AG04449 (cell line): ENCODE measurements around the gene MYMK.

Experiments used
- CTCF ChIA-PET: fragments of 350-600 bp; formaldehyde crosslinking; extraction: SDS; loops from one replicate; lab custom pipeline; 2021; ENCODE audit warnings: antibody characterized with exemption; lab: Yijun Ruan, JAX
- POLR2A ChIA-PET: fragments of 400-600, 350-600 bp; formaldehyde crosslinking; extraction: SDS; loops from one replicate; lab custom pipeline; 2020; ENCODE audit warnings: antibody characterized with exemption, inconsistent platforms; lab: Yijun Ruan, JAX
- DNase-seq: peaks from one replicate; pipeline ENCODE4 v3.0.0-alpha.2; 2010; ENCODE audit warnings: low read depth, low spot score
- H3K4me3 ChIP-seq: 2 replicates; pipeline ENCODE4 v1.5.1; 2011; ENCODE audit warnings: low read depth, mild to moderate bottlenecking, control low read depth, low read length
- CTCF ChIP-seq: IDR thresholded peaks from one replicate; pipeline ENCODE4 v1.5.1; 2011; ENCODE audit warnings: mild to moderate bottlenecking, moderate library complexity, low read length, control low read depth, inconsistent platforms; ENCODE audit not compliant: insufficient read depth; ENCODE audit errors: missing control alignments

The MYMK gene

DNA sequence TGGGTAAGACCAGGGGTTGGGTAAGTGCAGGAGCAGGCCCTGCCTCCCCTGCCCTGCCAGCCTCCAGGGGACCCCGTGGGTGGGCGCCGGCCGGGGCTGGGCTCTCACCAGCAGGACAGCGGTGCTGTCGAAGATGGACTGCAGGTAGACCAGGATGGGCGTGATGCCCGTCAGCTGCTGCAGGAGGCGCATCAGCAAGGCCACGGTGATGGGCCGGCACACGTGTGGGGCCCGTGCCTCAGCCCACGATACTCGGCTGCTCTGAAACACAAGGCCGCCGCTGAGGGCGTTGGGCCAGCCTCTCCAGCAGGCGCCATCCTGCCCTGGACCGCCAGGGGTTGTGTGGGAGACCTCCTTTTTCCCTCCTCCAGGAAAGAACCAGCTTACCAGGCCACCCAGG lies 49.9 kb downstream of the MYMK start:
- H3K4me3 ChIP-seq: no peak overlapping the region
- ChIA-PET CTCF (interaction anchor here (1.0 to 1.4 kb wide), 3 partner anchors 9 to 13 kb away, joined by 3 to 5 read pairs (median 4); no protein-coding TSS in a partner anchor), POLR2A (no interaction called here)
- TF ChIP-seq CTCF: no peak
- DNase-seq: no peak

DNA sequence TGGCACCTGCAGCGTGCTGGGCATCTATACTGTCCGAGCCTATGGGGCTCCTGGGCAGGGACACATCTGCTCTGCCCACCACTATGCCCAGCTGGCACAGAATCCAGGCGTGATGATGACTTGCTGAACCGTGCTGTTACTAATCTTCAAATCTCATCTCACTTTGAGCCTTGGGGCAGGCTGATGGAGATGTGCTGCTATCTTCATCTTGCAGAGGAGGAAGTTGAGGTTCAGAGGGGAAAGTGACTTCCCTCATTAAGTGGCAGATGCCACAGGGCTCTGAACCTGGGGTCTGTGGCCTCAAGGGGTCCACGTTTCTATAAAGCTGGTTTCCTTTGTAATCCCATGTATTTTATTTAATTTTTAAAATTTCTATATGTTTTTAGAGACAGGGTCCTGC lies 50.5 kb downstream of the MYMK start:
- no peak for TF ChIP-seq CTCF
- H3K4me3 ChIP-seq: no peak overlapping the region
- POLR2A ChIA-PET: no interaction called here
- DNase-seq: no peak
- CTCF ChIA-PET: interaction anchor here (1.0 to 1.4 kb wide), 4 partner anchors 10 to 14 kb away, joined by 3 to 5 read pairs (median 4); no protein-coding TSS in a partner anchor

- ChIA-PET POLR2A (no interaction called here), CTCF (interaction anchor here (1.0 to 1.4 kb wide), 2 partner anchors 13 to 15 kb away, joined by 4 read pairs; no protein-coding TSS in a partner anchor)
- no peak for DNase-seq
- no peak for TF ChIP-seq CTCF
- no peak overlapping the region for H3K4me3 ChIP-seq
Observed at GRCh38 chr9:133473743-133474142, 51.0 kb downstream of the MYMK start.

DNA sequence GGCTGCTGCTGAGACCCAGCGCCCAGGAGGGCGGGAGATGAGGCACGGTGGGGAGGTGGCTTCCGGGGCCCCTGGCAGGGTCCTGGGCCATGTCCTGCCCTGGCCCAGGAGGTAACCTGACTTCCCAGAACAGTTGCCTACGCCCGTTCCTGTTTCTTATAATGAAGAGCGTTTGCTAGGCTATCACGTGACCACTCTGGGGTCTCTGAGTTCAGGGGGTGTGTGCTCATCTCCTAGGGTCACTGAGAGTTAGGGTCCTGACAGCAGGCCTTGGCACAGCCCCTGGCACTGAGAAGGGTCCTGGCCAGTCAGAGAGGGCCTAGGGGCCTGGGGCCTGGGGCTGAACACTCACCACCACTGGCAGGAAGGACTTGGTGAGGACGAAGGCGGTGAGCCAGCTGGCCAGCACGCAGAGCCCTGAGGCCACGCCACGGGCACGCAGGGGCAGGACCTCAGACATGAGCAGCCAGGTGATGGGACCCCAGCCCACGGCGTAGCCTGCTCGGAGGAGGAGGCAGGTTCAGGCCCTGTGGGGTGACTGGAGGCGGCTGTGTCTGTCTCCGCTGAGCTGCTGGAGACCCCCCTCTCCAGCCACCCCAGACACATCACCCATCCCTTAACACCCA lies 51.9 kb downstream of the MYMK start:
- no peak for TF ChIP-seq CTCF
- no peak for DNase-seq
- CTCF ChIA-PET: interaction anchor here (1.0 kb wide), 1 partner anchor 14 kb away, joined by 4 read pairs; no protein-coding TSS in a partner anchor
- no peak overlapping the region for H3K4me3 ChIP-seq
- POLR2A ChIA-PET: no interaction called here

DNA sequence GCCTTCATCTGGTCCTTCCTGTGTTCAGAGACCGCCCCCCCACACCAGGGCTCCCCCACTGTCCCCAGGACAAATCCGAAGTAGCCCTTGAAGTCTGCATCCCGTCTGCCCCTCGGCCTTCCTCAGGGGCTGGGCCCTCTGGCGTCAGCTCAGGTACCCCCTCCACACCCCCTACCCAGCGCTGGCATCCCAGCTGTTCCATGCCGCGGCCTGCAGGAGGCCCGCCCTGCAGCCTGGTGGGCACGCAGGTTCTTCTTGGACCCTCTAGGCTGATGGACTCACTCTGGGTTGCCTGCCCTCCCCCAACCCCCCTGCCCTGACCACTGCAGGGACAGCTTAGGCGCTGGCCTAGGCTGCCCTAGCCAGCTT lies 52.5 kb downstream of the MYMK start:
- DNase-seq: no peak
- TF ChIP-seq CTCF: no peak
- POLR2A ChIA-PET: no interaction called here
- no peak overlapping the region for H3K4me3 ChIP-seq
- CTCF ChIA-PET: no interaction called here

DNA sequence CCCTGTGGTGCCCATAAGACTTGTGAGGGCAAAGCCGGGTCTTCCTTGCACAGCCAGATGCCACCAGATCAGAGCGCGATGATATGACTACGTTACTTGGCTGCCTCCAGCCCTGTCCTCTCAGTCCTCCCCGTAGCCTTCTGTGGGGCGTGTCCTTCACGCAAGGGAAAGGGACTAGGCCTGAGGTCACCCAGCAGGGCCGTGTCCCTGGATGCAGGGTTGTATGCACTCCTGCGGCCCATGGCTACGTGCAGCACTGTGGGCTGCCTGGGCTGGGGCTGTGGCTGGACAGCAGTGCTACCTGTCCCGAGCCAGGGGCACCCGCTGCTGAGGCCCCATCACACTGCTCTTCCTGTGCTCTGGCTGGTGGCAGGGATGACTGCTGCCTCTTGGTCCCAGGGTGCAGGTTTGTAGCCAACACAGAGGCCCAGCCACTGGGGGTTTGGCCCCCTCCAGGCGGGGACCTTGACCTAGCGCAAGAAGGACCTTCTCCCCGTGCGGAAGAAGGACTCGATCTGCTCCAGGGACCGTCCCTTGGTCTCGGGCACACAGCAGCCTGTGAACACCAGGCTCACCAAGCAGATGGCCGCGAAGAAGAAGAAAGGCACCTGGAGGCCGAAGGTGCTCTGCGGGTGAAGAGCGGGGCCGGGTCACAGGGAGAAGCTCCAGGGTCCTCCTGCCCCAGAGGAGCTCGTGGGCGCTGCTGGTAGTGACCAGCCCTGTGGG lies 53.0 kb downstream of the MYMK start:
- no peak overlapping the region for H3K4me3 ChIP-seq
- CTCF ChIA-PET: no interaction called here
- no peak for TF ChIP-seq CTCF
- DNase-seq: no peak
- POLR2A ChIA-PET: interaction anchor here (0.6 kb wide), 1 partner anchor 9 kb away, joined by 5 read pairs; no protein-coding TSS in a partner anchor
